Thyroid gland (tissue), 4 donors: ENCODE results near the gene PSMD14. TPM values are rescaled to one million over a fixed set of nuclear protein-coding genes. Genes with fewer than 3 reads are reported as not detected.

Experiments used
- DNase-seq, 2 donors: peaks; one replicate each; pipeline ENCODE4 v3.0.0-alpha.2; 2019
- H3K27ac ChIP-seq, 3 donors: fragments of 200-600 bp; sonication (generic); 1 replicate in 2 of 3; 2 replicates in 1 of 3; pipeline ENCODE4 v1.5.1; 2016 to 2019; ENCODE audit warnings: mild to moderate bottlenecking in 1 of 3, moderate library complexity in 1 of 3
- H3K27me3 ChIP-seq: fragments of 200-600 bp; sonication (generic); one replicate; pipeline ENCODE4 v1.5.1; 2019
- H3K36me3 ChIP-seq, 2 donors: fragments of 200-600 bp; sonication (generic); one replicate each; pipeline ENCODE4 v1.5.1; 2016 to 2019
- H3K4me1 ChIP-seq, 2 donors: fragments of 200-600 bp; sonication (generic); one replicate each; pipeline ENCODE4 v1.5.1; 2017 to 2019
- H3K4me3 ChIP-seq, 3 donors: fragments of 200-600 bp; sonication (generic); replicated peaks in 1 of 3; 1 replicate in 2 of 3; 2 replicates in 1 of 3; pipeline ENCODE4 v1.5.1; 2016; ENCODE audit warnings: mild to moderate bottlenecking in 1 of 3
- H3K9me3 ChIP-seq: fragments of 200-600 bp; sonication (generic); one replicate; pipeline ENCODE4 v1.5.1; 2017
- POLR2A ChIP-seq, 2 donors: fragments of 450-650 bp; IDR thresholded peaks; one replicate each; pipeline ENCODE4 v1.6.1; 2017; ENCODE audit warnings: antibody characterized with exemption in 2 of 2, mild to moderate bottlenecking in 2 of 2, moderate library complexity in 1 of 2
- WGBS, 2 donors: methylation state at CpG; one replicate each; pipeline ENCODE4 v1.1.5; 2017; 5-methylcytosine and 5-hydroxymethylcytosine counted together
- intact Hi-C: fragments of 100-400 bp; cut with DNase I; formaldehyde crosslinking; loops from one replicate; pipeline ENCODE4 v1.15.1; 2023
- total RNA-seq, 4 donors: library from RNA; depleted of rRNA; stranded (reverse); fragments of >200 nt; gene quantifications; one replicate each; pipeline ENCODE4 v1.2.3, GENCODE V29; 2016
- TF ChIP-seq, protein P1 (sequence below), 6 experiments: fragments of 200-600 bp in 3 of 6; fragments of 450-650 bp in 3 of 6; sonication (generic) in 3 of 6; IDR thresholded peaks; one replicate each; pipeline ENCODE4 v1.5.1; 2016 to 2019; ENCODE audit warnings: antibody characterized with exemption in 6 of 6, mild to moderate bottlenecking in 2 of 6, inconsistent platforms in 1 of 6, moderate library complexity in 1 of 6

PSMD14 gene
- total RNA-seq, 4 donors from 2014 or later: 33.2 to 63.0 (median 57.1) TPM

- no peaks in the 10 kb centered on the region for H3K9me3 ChIP-seq
- no peaks in the 10 kb centered on the region for H3K36me3 ChIP-seq
- WGBS, 2 donors: 6 to 9% methylated on average over 29 to 37 of the region's 54 CpGs
- peaks cover 4 to 18% of the 10 kb centered on the region in 2 donors for H3K4me1 ChIP-seq
- intact Hi-C loops: loop anchor here (10.0 kb wide), 1 partner anchor 92 kb away; no protein-coding TSS in a partner anchor
- DNase-seq: peak in 1 of 2 donors; percentile 20
- H3K4me3 ChIP-seq: no peak overlapping the region
- peaks cover 62% of the 10 kb centered on the region for H3K27me3 ChIP-seq
- TF ChIP-seq, protein P1, sequence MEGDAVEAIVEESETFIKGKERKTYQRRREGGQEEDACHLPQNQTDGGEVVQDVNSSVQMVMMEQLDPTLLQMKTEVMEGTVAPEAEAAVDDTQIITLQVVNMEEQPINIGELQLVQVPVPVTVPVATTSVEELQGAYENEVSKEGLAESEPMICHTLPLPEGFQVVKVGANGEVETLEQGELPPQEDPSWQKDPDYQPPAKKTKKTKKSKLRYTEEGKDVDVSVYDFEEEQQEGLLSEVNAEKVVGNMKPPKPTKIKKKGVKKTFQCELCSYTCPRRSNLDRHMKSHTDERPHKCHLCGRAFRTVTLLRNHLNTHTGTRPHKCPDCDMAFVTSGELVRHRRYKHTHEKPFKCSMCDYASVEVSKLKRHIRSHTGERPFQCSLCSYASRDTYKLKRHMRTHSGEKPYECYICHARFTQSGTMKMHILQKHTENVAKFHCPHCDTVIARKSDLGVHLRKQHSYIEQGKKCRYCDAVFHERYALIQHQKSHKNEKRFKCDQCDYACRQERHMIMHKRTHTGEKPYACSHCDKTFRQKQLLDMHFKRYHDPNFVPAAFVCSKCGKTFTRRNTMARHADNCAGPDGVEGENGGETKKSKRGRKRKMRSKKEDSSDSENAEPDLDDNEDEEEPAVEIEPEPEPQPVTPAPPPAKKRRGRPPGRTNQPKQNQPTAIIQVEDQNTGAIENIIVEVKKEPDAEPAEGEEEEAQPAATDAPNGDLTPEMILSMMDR (IDR thresholded peaks at IDR 0.05): no peak
- no peak for TF ChIP-seq POLR2A (IDR thresholded peaks at IDR 0.05)
- no peak overlapping the region for H3K27ac ChIP-seq
These were observed 118.9 kb downstream of the PSMD14 start for GRCh38 chr2:161426922-161427663.

DNA sequence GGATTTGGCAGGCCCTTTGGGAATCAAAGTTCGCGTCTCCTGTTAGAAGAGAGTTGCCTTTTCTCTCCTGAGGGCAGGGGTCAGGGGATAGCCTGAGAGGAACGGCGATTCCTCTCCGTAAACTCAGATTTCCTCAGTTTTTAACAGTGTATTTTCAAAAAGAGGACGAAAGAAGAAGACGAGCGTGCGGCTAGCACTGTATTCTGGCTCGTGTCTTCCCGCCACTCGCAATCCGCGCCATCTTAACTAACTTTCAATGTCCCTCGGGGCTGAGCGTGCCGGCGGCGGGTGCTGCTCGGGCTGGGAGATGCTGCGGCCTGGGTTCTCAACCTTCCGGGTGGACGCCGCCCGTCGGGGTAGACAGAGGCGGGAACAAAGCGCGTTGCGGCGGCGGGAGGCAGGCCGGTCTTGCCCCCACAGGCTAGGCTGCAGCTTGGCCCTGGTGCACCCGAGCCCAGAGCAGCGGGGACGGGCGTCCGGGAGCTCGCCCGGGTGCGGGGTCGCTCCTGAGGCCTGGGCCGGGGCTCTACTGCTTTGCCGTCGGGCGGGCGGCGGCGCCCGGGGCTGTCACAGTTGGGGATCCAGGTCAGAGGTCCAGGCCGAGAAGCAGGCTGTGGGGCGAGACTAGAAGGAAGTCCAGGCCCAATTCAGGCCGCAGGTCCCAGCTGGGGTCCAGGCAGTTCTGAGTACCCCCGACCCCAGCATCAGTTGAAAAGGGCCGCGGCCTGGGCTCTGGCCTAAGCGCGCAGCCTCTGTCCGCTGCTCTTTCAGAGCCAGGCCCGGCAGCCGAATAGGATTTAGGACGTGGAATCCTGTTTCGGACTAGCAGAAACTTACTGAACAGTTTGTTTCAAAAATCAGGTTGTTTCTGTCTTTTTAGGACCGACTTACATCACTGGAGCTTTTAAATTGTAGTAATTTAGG lies 119.7 kb downstream of the PSMD14 start:
- no peak for TF ChIP-seq POLR2A (IDR thresholded peaks at IDR 0.05)
- TF ChIP-seq, protein P1 (IDR thresholded peaks at IDR 0.05): no peak
- intact Hi-C loops: loop anchor here (10.0 kb wide), 1 partner anchor 93 kb away; no protein-coding TSS in a partner anchor
- no peak for DNase-seq
- WGBS, 2 donors: 28 to 39% methylated on average over 46 to 50 of the region's 64 CpGs
- Histone ChIP-seq H3K36me3 (no peaks in the 10 kb centered on the region), H3K9me3 (no peaks in the 10 kb centered on the region), H3K4me1 (peaks cover 4 to 18% of the 10 kb centered on the region in 2 donors), H3K27ac (no peak overlapping the region), H3K27me3 (peaks cover 55% of the 10 kb centered on the region), H3K4me3 (no peak overlapping the region)

DNA sequence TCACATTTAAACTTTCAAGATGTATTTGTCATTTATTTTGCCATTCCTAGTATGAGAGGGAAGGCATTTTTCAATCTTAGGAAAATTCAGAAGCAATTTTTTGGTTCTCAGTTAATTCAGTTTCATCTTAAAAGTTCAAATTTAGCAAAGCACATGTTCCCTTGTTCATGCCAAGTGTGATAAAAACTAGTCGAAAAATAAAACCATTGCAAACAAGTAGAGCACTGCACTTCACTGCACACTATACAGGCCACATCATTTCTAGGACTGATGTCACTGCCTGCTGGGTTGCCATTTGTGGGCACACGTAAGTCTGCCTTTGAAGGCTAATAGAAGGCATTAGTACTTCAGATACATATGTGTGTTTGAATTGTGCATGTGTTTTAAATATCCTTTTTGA lies 122.2 kb downstream of the PSMD14 start:
- Histone ChIP-seq H3K36me3 (no peaks in the 10 kb centered on the region), H3K4me1 (peaks cover 0 to 8% of the 10 kb centered on the region in 2 donors), H3K9me3 (no peaks in the 10 kb centered on the region), H3K27me3 (peaks cover 34% of the 10 kb centered on the region), H3K27ac (no peak overlapping the region), H3K4me3 (no peak overlapping the region)
- TF ChIP-seq, protein P1 (IDR thresholded peaks at IDR 0.05): no peak
- no peak for TF ChIP-seq POLR2A (IDR thresholded peaks at IDR 0.05)
- intact Hi-C loops: no loop called here
- DNase-seq: no peak
- WGBS, 2 donors: 84% methylated on average over 2 of the region's 2 CpGs

GRCh38 chr2:161432107-161432506 lies 123.9 kb downstream of the PSMD14 start:
- H3K9me3 ChIP-seq: no peaks in the 10 kb centered on the region
- no peak for TF ChIP-seq POLR2A (IDR thresholded peaks at IDR 0.05)
- TF ChIP-seq, protein P1 (IDR thresholded peaks at IDR 0.05): no peak
- H3K36me3 ChIP-seq: no peaks in the 10 kb centered on the region
- H3K4me3 ChIP-seq: no peak overlapping the region
- H3K27me3 ChIP-seq: peaks cover 17% of the 10 kb centered on the region
- H3K4me1 ChIP-seq: peaks cover 0 to 5% of the 10 kb centered on the region in 2 donors
- DNase-seq: no peak
- 85 to 88% methylated on average over 3 of the region's 3 CpGs for WGBS, 2 donors
- intact Hi-C loops: no loop called here
- no peak overlapping the region for H3K27ac ChIP-seq
